Measurements from ENCODE around the gene DNAI2. TPM values are rescaled to one million over a fixed set of nuclear protein-coding genes. Genes with fewer than 3 reads are reported as not detected.

DNAI2 gene
- total RNA-seq, 6 experiments from 2014 or later, result not detected

- intact Hi-C loops (cut with DNase I), result no loop called here
- DNase-seq, result no peak
- TF ChIP-seq CTCF (IDR thresholded peaks at IDR 0.05) (no peak), POLR2A (IDR thresholded peaks at IDR 0.05) (no peak)
- Histone ChIP-seq H3K27ac (no peak overlapping the region), H3K9me3 (no peaks in the 10 kb centered on the region), H3K36me3 (no peaks in the 10 kb centered on the region), H3K27me3 (no peaks in the 10 kb centered on the region), H3K4me1 (no peaks in the 10 kb centered on the region), H3K4me3 (no peak overlapping the region)
- WGBS (ENCODE audit: insufficient coverage, low coverage, low lambda C conversion rate, missing lambda C conversion rate), result 56% methylated on average over 5 of the region's 10 CpGs
- no peak for ATAC-seq
Measured at GRCh38 chr17:74318391-74318790, 44.4 kb downstream of the DNAI2 start.

GRCh38 chr17:74324521-74324920 lies 50.5 kb downstream of the DNAI2 start:
- H3K4me1 ChIP-seq, result peaks cover 0 to 14% (median 0%) of the 10 kb centered on the region in 4 donors
- H3K4me3 ChIP-seq, result no peak overlapping the region
- H3K27me3 ChIP-seq, result no peaks in the 10 kb centered on the region
- TF ChIP-seq CTCF (IDR thresholded peaks at IDR 0.05) (no peak), POLR2A (IDR thresholded peaks at IDR 0.05) (no peak)
- 68% methylated on average over 6 of the region's 6 CpGs for WGBS (ENCODE audit: insufficient coverage, low coverage, low lambda C conversion rate, missing lambda C conversion rate)
- DNase-seq (no peak), ATAC-seq (no peak)
- intact Hi-C loops (cut with DNase I), result no loop called here
- no peaks in the 10 kb centered on the region for H3K9me3 ChIP-seq
- H3K27ac ChIP-seq, result no peak overlapping the region
- H3K36me3 ChIP-seq, result no peaks in the 10 kb centered on the region

GRCh38 chr17:74325376-74325742 lies 51.3 kb downstream of the DNAI2 start:
- no peaks in the 10 kb centered on the region for H3K9me3 ChIP-seq
- H3K36me3 ChIP-seq, result no peaks in the 10 kb centered on the region
- peak overlapping the region in 1 of 3 donors; percentile 24 for H3K27ac ChIP-seq
- peaks cover 0 to 14% (median 0%) of the 10 kb centered on the region in 4 donors for H3K4me1 ChIP-seq
- TF ChIP-seq CTCF (IDR thresholded peaks at IDR 0.05), result no peak
- TF ChIP-seq POLR2A (IDR thresholded peaks at IDR 0.05), result no peak
- 18% methylated on average over 7 of the region's 11 CpGs for WGBS (ENCODE audit: insufficient coverage, low coverage, low lambda C conversion rate, missing lambda C conversion rate)
- no peak for DNase-seq
- intact Hi-C loops (cut with DNase I), result no loop called here
- no peaks in the 10 kb centered on the region for H3K27me3 ChIP-seq
- ATAC-seq, result peak; percentile 19 to 44 (median 36)
- no peak overlapping the region for H3K4me3 ChIP-seq

GRCh38 chr17:74325743-74326379 lies 51.8 kb downstream of the DNAI2 start, which contains the start of gene KIF19:
Gene KIF19 (plus strand): TSS chr17:74326226. CDS start chr17:74326350, 124 bp downstream.
- no peaks in the 10 kb centered on the region for H3K36me3 ChIP-seq
- no peak for TF ChIP-seq CTCF (IDR thresholded peaks at IDR 0.05)
- TF ChIP-seq POLR2A (IDR thresholded peaks at IDR 0.05), result no peak
- peak in 1 of 3 donors; percentile 50 for DNase-seq
- ATAC-seq, result peak; percentile 73 to 86 (median 79)
- H3K27ac ChIP-seq, result peak within 1 kb of the TSS in 1 of 3 donors; percentile 24
- intact Hi-C loops (cut with DNase I), result no loop called here
- no peaks in the 10 kb centered on the region for H3K9me3 ChIP-seq
- peaks cover 0 to 14% (median 0%) of the 10 kb centered on the region in 4 donors for H3K4me1 ChIP-seq
- H3K27me3 ChIP-seq, result no peaks in the 10 kb centered on the region
- peak within 1 kb of the TSS; percentile 2 to 33 (median 14) for H3K4me3 ChIP-seq
- WGBS (ENCODE audit: insufficient coverage, low coverage, low lambda C conversion rate, missing lambda C conversion rate), result no CpG with 5 or more reads among the region's 73 CpGs
